Coronary artery (tissue), 2 donors: ENCODE data around the gene PTAR1.

Experiments
- DNase-seq: peaks from one replicate; pipeline ENCODE4 v3.0.0-alpha.2; 2017; ENCODE audit warnings: low spot score
- H3K27ac ChIP-seq, 2 donors: fragments of 200-600 bp; sonication (generic); one replicate each; pipeline ENCODE4 v1.5.1; 2016 to 2019
- H3K4me3 ChIP-seq: fragments of 200-600 bp; sonication (generic); 2 replicates; pipeline ENCODE4 v1.5.1; 2016; ENCODE audit warnings: mild to moderate bottlenecking, moderate library complexity
- CTCF ChIP-seq: fragments of 200-600 bp; sonication (generic); IDR thresholded peaks from one replicate; pipeline ENCODE4 v1.5.1; 2019; ENCODE audit warnings: antibody characterized with exemption

The PTAR1 gene

GRCh38 chr9:69743930-69744329 lies 15.9 kb downstream of the PTAR1 start:
- TF ChIP-seq CTCF = no peak

GRCh38 chr9:69740872-69741505 lies 18.8 kb downstream of the PTAR1 start:
- DNase-seq = no peak
- Histone ChIP-seq H3K4me3 (no peak overlapping the region), H3K27ac (no peak overlapping the region)
- no peak for TF ChIP-seq CTCF

More at GRCh38 chr9:69743930-69744329, 15.9 kb downstream of the PTAR1 start:
- DNase-seq = no peak
- Histone ChIP-seq H3K4me3 (no peak overlapping the region), H3K27ac (no peak overlapping the region)

GRCh38 chr9:69731348-69731747 lies 28.5 kb downstream of the PTAR1 start:
- H3K4me3 ChIP-seq = no peak overlapping the region
- TF ChIP-seq CTCF = no peak
- DNase-seq = no peak
- no peak overlapping the region for H3K27ac ChIP-seq

DNA sequence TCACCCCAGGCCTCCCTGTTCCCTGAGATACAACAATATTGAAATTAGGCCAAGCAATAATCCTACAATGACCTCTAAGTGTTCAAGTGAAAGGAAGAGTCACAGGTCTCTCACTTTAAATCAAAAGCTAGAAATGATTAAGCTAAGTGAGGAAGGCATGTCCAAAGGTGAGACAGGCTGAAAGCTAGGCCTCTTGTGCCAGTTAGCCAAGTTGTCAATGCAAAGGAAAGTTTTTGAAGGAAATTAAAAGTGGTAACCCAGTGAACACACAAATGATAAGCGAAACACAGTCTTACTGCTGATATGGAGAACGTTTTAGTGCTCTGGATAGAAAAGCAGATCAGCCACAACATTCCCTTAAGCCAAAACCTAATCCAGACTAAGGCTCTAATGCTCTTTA lies 39.8 kb downstream of the PTAR1 start:
- DNase-seq = no peak
- Histone ChIP-seq H3K4me3 (no peak overlapping the region), H3K27ac (no peak overlapping the region)
- no peak for TF ChIP-seq CTCF

GRCh38 chr9:69719367-69719766 lies 40.4 kb downstream of the PTAR1 start:
- TF ChIP-seq CTCF = no peak
- DNase-seq = no peak
- no peak overlapping the region for H3K4me3 ChIP-seq
- no peak overlapping the region for H3K27ac ChIP-seq

- TF ChIP-seq CTCF = no peak
- no peak overlapping the region for H3K27ac ChIP-seq
- no peak overlapping the region for H3K4me3 ChIP-seq
- DNase-seq = no peak
Measured at GRCh38 chr9:69718218-69718617, 41.6 kb downstream of the PTAR1 start.

DNA sequence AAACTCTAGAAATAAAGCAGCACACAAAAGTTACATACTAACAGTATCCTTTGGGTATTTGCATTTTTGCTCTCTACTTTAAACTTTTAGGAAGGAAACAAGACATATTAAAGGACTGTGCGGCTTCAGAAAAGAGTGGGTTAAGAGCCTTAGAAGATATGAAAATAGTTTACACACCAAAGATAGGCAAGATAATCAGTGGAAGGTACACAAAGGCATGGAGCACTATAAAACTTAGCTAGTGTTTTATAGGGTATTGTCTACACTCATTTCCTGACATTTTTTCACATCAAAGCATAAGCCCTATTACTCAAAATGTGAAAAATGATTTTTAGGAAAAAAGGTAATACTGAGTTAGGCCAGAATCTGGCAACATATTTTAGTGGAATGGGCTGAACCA lies 44.0 kb downstream of the PTAR1 start:
- H3K27ac ChIP-seq = no peak overlapping the region
- no peak overlapping the region for H3K4me3 ChIP-seq
- no peak for TF ChIP-seq CTCF
- no peak for DNase-seq
